CD1c-positive myeloid dendritic cell (primary cell): ENCODE results near the gene PNMA1.

Experiments
- DNase-seq: peaks from one replicate; pipeline ENCODE4 v3.0.0-alpha.2; 2016; ENCODE audit errors: extremely low spot score

The PNMA1 gene

GRCh38 chr14:73738518-73739173 is 24.5 kb upstream of the PNMA1 start:
- DNase-seq: no peak

DNA sequence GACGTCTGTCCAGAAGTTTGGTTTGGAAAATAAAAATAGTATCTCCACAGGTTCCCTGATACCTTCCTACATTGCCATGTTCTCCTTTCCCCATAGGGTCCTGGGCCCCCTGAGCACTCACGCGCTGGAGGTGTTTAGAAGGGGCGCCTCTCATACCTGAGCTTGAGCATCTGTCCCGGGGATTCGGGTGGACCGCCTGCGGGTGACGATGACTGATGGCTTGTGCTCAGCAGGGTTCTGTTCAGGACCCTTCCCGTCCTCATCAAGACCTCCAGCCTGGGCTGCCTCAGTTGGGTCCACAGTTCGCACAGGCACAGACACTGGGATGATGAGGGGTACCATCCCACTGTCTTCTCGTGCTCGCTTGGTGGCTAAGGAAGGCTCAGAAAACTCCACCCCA is 22.7 kb upstream of the PNMA1 start:
- DNase-seq: no peak

- no peak for DNase-seq
Measured at GRCh38 chr14:73732006-73732405, 17.8 kb upstream of the PNMA1 start.

DNA sequence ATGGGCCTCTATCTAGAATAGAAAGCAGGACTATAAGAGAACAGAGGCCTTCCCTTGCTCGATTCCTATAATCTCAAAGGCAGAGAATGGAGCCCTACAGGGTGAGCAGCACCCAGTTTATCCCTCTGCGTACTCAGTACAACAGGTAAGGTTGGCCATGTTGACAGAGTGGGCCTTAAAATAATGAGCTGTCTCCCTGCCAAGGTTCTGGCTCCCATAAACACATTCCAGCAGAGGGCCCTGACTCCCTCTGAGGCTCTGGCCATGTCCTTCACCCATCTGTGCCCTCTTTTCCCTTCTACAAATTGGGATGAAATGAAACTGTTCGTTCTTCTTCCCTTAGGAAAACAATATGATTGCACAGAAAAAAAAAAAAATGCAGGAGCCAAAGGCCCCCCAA is 16.9 kb upstream of the PNMA1 start:
- DNase-seq: no peak

- DNase-seq: no peak
Measured at GRCh38 chr14:73729556-73730265, 15.5 kb upstream of the PNMA1 start.

DNA sequence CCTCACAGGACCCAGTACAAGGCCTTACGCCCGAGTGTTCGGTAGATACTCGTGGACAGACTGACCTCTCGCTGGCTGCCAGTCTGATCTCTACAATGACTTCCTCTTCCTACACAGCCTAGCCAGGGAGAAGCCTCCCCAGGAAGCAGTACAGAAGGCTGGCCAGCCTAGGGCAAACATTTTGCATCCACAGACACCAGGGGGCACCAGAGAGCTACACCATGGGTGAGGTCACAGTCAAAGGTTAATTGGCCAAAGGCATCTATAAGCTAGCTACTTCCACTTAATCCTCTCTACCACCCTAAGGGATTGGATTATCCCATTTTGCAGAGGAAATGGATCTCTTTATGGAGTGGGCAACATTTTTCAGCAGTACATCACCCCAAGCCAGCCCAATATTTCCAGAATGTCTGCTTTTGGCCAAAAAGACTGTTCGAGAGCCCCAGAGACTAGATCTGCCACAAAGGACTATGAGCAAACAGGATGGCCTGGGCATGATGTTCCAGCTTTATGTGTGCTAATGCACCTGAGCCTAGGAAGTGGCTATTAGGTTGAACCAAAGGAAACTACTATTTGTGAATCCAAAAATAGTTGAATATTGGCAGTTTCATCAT is 14.6 kb upstream of the PNMA1 start:
- peak; percentile 96 for DNase-seq

- no peak for DNase-seq
Measured at GRCh38 chr14:73727166-73727565, 13.0 kb upstream of the PNMA1 start.

DNA sequence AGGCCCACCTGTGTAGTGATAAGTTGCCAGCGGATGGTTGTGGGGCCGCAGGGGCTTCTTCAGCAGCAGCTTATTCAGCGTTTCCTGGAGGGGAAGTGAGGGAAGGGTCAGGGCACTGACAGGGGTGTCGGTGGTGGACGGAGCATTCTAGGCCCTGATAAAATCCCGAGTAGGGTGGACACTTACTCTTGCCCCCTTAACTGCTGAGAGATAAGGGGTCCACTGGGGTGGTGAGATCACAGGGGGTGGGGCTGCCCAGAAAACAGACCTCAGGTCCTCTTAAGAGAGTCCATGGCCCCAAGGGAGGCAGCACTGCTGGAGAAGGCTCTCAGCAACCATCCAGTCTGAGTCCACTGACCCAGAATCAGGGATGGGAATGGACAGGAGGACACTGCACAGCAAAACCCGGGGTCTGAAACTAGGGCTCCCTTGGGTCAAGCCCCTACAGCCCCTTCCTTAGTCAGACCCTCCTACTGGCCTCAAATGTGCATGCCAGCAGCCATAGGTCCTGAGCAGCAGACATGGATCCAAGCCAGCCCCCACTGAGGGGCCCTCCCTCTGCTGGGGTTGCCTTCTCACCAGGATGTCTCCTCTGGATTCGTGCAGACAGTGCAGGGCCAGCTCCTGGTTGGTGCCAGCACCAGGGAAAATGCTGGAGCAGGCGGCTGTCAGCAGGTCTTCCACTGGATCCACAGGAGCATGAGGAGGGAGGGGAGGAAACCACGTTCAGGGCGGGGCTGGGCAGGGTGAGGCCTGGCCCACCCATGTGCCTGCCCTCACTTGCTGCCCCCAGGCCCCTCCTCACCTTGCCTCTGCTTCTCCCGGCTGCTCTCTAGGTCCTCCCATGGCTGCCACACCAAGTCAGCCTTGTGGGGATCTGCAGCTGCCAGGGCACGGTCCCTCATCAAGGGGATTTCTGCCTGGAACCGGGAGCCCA is 12.1 kb upstream of the PNMA1 start:
- DNase-seq: no peak

DNA sequence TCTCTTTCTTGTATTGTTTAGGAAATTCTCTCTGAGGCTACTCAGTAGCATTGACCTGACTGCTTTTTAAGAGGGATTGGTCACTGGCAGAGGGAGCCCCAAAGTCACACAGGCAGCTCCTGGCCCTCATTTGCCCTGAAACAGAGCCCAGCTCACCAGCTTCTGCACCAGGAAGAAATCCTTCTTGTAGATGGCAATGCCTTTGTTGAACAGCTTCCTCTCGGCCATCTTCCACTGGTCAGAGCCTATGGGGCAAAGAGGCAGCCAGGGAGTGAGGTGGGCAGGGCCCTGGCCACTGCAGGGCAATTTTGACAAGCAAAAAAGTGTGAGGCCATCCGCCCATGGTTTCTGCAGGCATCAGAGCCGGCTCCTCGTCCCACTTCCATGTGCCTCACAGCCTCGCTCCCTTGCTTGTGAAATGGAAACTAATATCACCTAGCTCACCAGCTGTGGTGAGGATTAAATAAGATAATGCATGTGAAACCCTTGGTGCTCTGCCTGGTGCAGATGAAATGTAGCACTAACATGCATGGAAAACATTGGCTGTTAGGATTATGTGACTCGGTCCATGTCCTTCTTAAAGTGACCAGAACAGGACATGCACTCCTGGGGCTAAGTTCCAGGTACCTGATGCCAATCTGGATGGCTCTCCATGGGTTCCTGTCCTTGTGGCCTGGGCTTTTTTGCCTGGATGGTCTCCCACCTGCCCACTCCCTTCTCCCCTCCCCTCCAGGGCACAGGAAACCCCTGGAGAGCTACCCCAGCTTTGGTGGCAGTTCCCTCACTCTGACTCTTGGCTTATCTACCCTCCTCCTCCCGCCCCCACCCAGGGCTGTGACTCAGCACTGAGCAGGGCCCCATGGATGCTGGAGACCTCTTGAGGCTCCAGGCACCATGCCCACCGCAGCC is 11.2 kb upstream of the PNMA1 start:
- no peak for DNase-seq

DNA sequence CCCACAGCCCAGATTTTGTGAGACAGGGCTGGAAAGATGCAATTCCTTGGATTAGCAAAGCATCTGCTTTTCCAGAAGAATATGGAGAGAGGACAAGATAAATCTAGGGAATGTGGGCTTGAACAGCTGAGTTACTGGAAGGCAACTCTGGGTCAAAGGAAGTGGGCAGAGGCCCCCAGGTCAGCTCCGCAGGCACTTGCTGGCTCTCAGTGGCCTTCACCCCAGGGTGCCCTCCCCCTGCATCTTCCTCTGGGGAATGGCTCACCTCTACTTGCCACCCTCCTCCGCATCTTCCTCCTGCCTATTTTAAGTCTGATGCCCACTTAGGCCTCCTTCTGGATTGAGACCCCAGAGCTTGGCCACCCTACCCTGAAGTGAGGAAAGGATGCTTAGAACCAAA is 10.5 kb upstream of the PNMA1 start:
- DNase-seq: no peak

GRCh38 chr14:73723797-73724661 is 9.8 kb upstream of the PNMA1 start:
- peak; percentile 64 for DNase-seq

- DNase-seq: no peak
Measured at GRCh38 chr14:73723406-73723796, 9.2 kb upstream of the PNMA1 start.

- no peak for DNase-seq
Measured at GRCh38 chr14:73722581-73722980, 8.4 kb upstream of the PNMA1 start.

DNA sequence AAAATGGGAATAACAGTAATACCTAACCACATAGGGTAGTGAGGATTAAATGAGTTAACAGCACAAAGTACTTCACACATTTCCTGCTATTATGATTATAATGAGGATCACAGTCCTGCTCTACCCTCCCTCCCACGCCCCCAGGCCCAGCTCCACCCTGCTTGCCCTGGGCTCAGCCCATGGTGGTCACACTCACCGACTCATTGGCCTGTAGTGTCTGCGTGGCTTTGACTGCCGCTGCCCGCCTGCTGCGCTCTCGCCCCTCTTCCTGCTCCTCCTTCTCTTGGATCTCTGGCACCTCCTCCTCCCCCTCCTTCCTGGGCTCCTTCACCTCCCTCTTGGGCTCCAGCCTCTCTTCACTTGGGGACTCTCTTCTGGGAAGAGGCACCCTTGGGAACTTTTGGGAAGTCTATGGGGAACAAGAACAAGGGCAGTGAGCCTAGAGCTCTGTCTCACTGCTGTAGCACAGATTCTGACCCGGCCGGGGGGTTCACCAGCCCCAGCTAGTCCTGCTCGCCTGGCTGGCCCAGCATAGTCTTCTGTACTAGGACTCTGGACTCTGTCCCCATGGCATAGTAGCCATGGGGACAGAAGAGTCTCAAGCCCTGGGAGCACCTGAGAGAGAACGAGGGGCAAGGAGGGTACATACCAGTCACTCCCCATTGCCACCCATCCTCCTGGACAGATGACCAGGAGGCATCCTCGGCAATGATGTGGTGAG is 7.1 kb upstream of the PNMA1 start:
- DNase-seq: no peak

DNA sequence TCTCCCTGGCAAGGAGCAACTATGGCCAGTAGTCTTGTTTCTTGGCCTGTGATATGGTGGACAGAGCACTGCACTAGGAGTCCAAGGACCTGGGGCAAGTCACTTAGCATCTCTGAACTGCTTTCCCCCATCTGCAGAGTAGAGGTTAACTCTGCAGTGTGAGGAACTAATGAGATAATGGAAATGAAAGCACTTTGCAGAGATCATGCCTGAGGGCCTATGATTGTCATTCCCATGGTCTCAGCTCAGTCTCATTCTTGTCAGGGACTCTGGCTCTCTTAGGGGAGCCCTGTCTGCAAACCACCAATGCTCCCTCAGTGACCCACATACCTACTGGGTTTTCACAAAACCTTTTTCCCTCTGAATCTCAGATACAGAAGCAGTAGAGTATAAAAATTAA is 6.5 kb upstream of the PNMA1 start:
- no peak for DNase-seq

GRCh38 chr14:73719791-73720190 is 5.6 kb upstream of the PNMA1 start:
- DNase-seq: no peak

DNA sequence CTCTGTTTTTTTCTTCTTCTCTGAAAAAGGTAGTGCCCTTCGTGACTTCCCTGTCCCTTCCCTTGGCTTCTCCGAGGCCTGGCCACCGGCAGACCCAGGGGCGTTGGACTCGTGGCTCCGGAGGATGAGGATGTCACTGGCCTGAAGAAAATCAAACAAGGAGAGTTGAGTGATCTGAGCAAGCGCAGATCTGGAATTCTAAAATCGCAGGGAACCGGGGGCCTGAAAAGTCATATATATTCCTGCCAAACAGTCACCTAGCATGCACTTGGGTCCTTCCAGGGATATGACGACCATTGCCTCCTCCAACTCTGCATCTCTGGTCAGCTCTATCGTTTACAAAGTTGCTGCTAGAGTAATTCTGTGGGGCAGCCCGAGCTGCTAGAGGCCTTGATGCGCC is 5.2 kb upstream of the PNMA1 start:
- DNase-seq: no peak

GRCh38 chr14:73718418-73719251 is 4.5 kb upstream of the PNMA1 start:
- DNase-seq: no peak
